IPS-15b (cell line): Measurements from ENCODE around the gene CELSR3.

Source experiments
- H3K27me3 ChIP-seq: one replicate; pipeline ENCODE4 v1.6.1; 2013; ENCODE audit warnings: low read length; ENCODE audit not compliant: control insufficient read depth, insufficient read depth
- H3K36me3 ChIP-seq: one replicate; pipeline ENCODE4 v1.6.1; 2013; ENCODE audit warnings: low read length; ENCODE audit not compliant: control insufficient read depth, insufficient read depth
- H3K4me1 ChIP-seq: one replicate; pipeline ENCODE4 v1.6.1; 2013; ENCODE audit warnings: mild to moderate bottlenecking, low read length; ENCODE audit not compliant: control insufficient read depth, insufficient read depth
- H3K4me3 ChIP-seq: one replicate; pipeline ENCODE4 v1.5.1; 2013; ENCODE audit warnings: low read depth, low read length
- H3K9ac ChIP-seq: one replicate; pipeline ENCODE4 v1.6.1; 2013; ENCODE audit warnings: low read depth, mild to moderate bottlenecking, low read length
- H3K9me3 ChIP-seq: one replicate; pipeline ENCODE4 v1.6.1; 2013; ENCODE audit warnings: mild to moderate bottlenecking, low read length; ENCODE audit not compliant: control insufficient read depth, insufficient read depth

The CELSR3 gene

GRCh38 chr3:48637305-48637704 lies 25.4 kb downstream of the CELSR3 start:
- Histone ChIP-seq H3K9ac (no peak overlapping the region), H3K9me3 (no peaks in the 10 kb centered on the region), H3K27me3 (no peaks in the 10 kb centered on the region), H3K4me3 (no peak overlapping the region), H3K4me1 (no peaks in the 10 kb centered on the region), H3K36me3 (peaks cover 32% of the 10 kb centered on the region)

- H3K4me3 ChIP-seq = peak overlapping the region; percentile 89
- no peaks in the 10 kb centered on the region for H3K4me1 ChIP-seq
- no peaks in the 10 kb centered on the region for H3K9me3 ChIP-seq
Measured at GRCh38 chr3:48636149-48636655, 26.5 kb downstream of the CELSR3 start.

GRCh38 chr3:48635222-48636021 lies 27.3 kb downstream of the CELSR3 start, which contains the start of gene SLC26A6:
Gene SLC26A6 (minus strand): TSS chr3:48635461. CDS start chr3:48635393, 68 bp downstream.
- Histone ChIP-seq H3K36me3 (peaks cover 45% of the 10 kb centered on the region), H3K27me3 (no peaks in the 10 kb centered on the region), H3K9ac (peak within 1 kb of the TSS; percentile 81), H3K9me3 (no peaks in the 10 kb centered on the region), H3K4me1 (no peaks in the 10 kb centered on the region), H3K4me3 (peak within 1 kb of the TSS; percentile 89)

More at GRCh38 chr3:48636149-48636655, 26.5 kb downstream of the CELSR3 start:
- H3K9ac ChIP-seq = peak overlapping the region; percentile 28
- H3K36me3 ChIP-seq = peaks cover 38% of the 10 kb centered on the region
- no peaks in the 10 kb centered on the region for H3K27me3 ChIP-seq

- H3K36me3 ChIP-seq = peaks cover 44% of the 10 kb centered on the region
- peak overlapping the region; percentile 81 for H3K9ac ChIP-seq
- H3K4me3 ChIP-seq = peak overlapping the region; percentile 89
- no peaks in the 10 kb centered on the region for H3K27me3 ChIP-seq
- no peaks in the 10 kb centered on the region for H3K4me1 ChIP-seq
- no peaks in the 10 kb centered on the region for H3K9me3 ChIP-seq
Measured at GRCh38 chr3:48634661-48635221, 27.9 kb downstream of the CELSR3 start.

- Histone ChIP-seq H3K4me3 (no peak overlapping the region), H3K27me3 (no peaks in the 10 kb centered on the region), H3K9me3 (no peaks in the 10 kb centered on the region), H3K9ac (no peak overlapping the region), H3K36me3 (peaks cover 47% of the 10 kb centered on the region), H3K4me1 (no peaks in the 10 kb centered on the region)
Measured at GRCh38 chr3:48633743-48634142, 28.9 kb downstream of the CELSR3 start.

- H3K36me3 ChIP-seq = peaks cover 51% of the 10 kb centered on the region
- H3K27me3 ChIP-seq = no peaks in the 10 kb centered on the region
- no peak overlapping the region for H3K4me3 ChIP-seq
- H3K9ac ChIP-seq = no peak overlapping the region
- H3K4me1 ChIP-seq = no peaks in the 10 kb centered on the region
- no peaks in the 10 kb centered on the region for H3K9me3 ChIP-seq
Measured at GRCh38 chr3:48633256-48633655, 29.4 kb downstream of the CELSR3 start.

- Histone ChIP-seq H3K27me3 (no peaks in the 10 kb centered on the region), H3K4me3 (no peak overlapping the region), H3K36me3 (peaks cover 66% of the 10 kb centered on the region), H3K9me3 (no peaks in the 10 kb centered on the region), H3K4me1 (no peaks in the 10 kb centered on the region), H3K9ac (no peak overlapping the region)
Measured at GRCh38 chr3:48631516-48632448, 30.9 kb downstream of the CELSR3 start.

GRCh38 chr3:48630833-48631232 lies 31.9 kb downstream of the CELSR3 start:
- Histone ChIP-seq H3K36me3 (peaks cover 75% of the 10 kb centered on the region), H3K9me3 (no peaks in the 10 kb centered on the region), H3K4me1 (no peaks in the 10 kb centered on the region), H3K27me3 (no peaks in the 10 kb centered on the region), H3K9ac (no peak overlapping the region), H3K4me3 (no peak overlapping the region)

GRCh38 chr3:48630407-48630806 lies 32.3 kb downstream of the CELSR3 start:
- H3K9ac ChIP-seq = no peak overlapping the region

GRCh38 chr3:48629894-48630293 lies 32.8 kb downstream of the CELSR3 start:
- Histone ChIP-seq H3K36me3 (peaks cover 82% of the 10 kb centered on the region), H3K9ac (no peak overlapping the region), H3K9me3 (no peaks in the 10 kb centered on the region), H3K27me3 (no peaks in the 10 kb centered on the region), H3K4me1 (no peaks in the 10 kb centered on the region), H3K4me3 (no peak overlapping the region)

More at GRCh38 chr3:48630407-48630806, 32.3 kb downstream of the CELSR3 start:
- Histone ChIP-seq H3K4me1 (no peaks in the 10 kb centered on the region), H3K9me3 (no peaks in the 10 kb centered on the region), H3K36me3 (peaks cover 79% of the 10 kb centered on the region), H3K27me3 (no peaks in the 10 kb centered on the region), H3K4me3 (no peak overlapping the region)

- Histone ChIP-seq H3K9me3 (no peaks in the 10 kb centered on the region), H3K4me3 (no peak overlapping the region), H3K4me1 (no peaks in the 10 kb centered on the region), H3K27me3 (no peaks in the 10 kb centered on the region), H3K36me3 (peaks cover 77% of the 10 kb centered on the region), H3K9ac (no peak overlapping the region)
Measured at GRCh38 chr3:48628277-48629017, 34.2 kb downstream of the CELSR3 start.
